Pancreas (tissue), 10 donors: Measurements from ENCODE around the gene GDE1. TPM values are rescaled to one million over a fixed set of nuclear protein-coding genes. Genes with fewer than 3 reads are reported as not detected.

Experiments
- ATAC-seq, 4 donors: fragments of 200-7000 bp; cut with Tn5 transposase; one replicate each; pipeline versions ENCODE4 v1.8.0 to v1.9.1; 2020; ENCODE audit warnings: mild to moderate bottlenecking in 4 of 4, moderate library complexity in 4 of 4
- DNase-seq, 6 donors: peaks; one replicate each; pipeline ENCODE4 v3.0.0-alpha.2; 2020
- FAIRE-seq: peaks from 2 replicates; lab custom pipeline; 2012; peaks lifted over from hg19 to GRCh38; lab: Jason Lieb, UNC
- H3K27ac ChIP-seq, 4 donors: fragments of 200-600 bp; sonication (generic); 1 replicate in 3 of 4; 2 replicates in 1 of 4; pipeline versions ENCODE4 v1.5.0 to v1.8.0; 2020
- H3K27me3 ChIP-seq, 4 donors: fragments of 200-600 bp; one replicate each; pipeline ENCODE4 v1.8.0; 2021
- H3K36me3 ChIP-seq, 3 donors: fragments of 200-600 bp; sonication (generic) in 1 of 3; one replicate each; pipeline versions ENCODE4 v1.5.0 to v1.8.0; 2020 to 2021
- H3K4me1 ChIP-seq, 3 donors: fragments of 200-600 bp; one replicate each; pipeline ENCODE4 v1.8.0; 2021
- H3K4me3 ChIP-seq, 4 donors: fragments of 200-600 bp; sonication (generic) in 2 of 4; one replicate each; pipeline versions ENCODE4 v1.5.0 to v1.8.0; 2020 to 2021
- H3K9me3 ChIP-seq, 4 donors: fragments of 200-600 bp; one replicate each; pipeline ENCODE4 v1.8.0; 2021
- CTCF ChIP-seq, 4 donors: fragments of 200-600 bp; sonication (generic) in 3 of 4; IDR thresholded peaks; one replicate each; pipeline versions ENCODE4 v1.5.0 to v1.8.0; 2021; ENCODE audit warnings: antibody characterized with exemption in 4 of 4
- WGBS, 2 donors: extraction: QIAGEN DNeasy Blood & Tissue Kit; methylation state at CpG; one replicate each; pipeline ENCODE4 v1.1.7; 2013; 5-methylcytosine and 5-hydroxymethylcytosine counted together
- intact Hi-C, 3 donors: fragments of 100-400 bp; cut with DNase I; formaldehyde crosslinking; loops; one replicate each; pipeline versions ENCODE4 v1.11.1 to v1.14.2; 2022
- polyA plus RNA-seq, 2 donors: library from polyadenylated mRNA; stranded (reverse); fragments of 200-250 nt; gene quantifications; one replicate each; pipeline ENCODE4 v1.2.3, GENCODE V29; 2013
- total RNA-seq, 6 donors: library from RNA; stranded (reverse); fragmentation: NEBNext Ultra II Directional in 4 of 6; extraction: Animal tissue kit (Norgen Biotek cat#: 25700) in 4 of 6; gene quantifications; one replicate each; pipeline versions ENCODE4 v1.2.1 to v1.2.4, GENCODE V29; 2021 to 2023
- donor health status: healthy with polysubstance abuse.
- donor health status: DM: no; HTN: no; CAD: no; lungs with moderate emphysema.
- donor health status: DM: no; HTN: no; CAD: no.
- donor health status: control.
- donor health status: control.
- donor health status: Bipolar disorder and iron deficiency.
- donor health status: DM: yes; HTN: yes; CAD: no.
- donor health status: DM: no; HTN: no; CAD: no.
- donor health status: DM: no; HTN: no; CAD: no.
- donor health status: DM: yes; HTN: yes; CAD: no.

The GDE1 gene
- total and polyA plus RNA-seq, 8 donors = 14.3 to 39.4 (median 27.2) TPM

DNA sequence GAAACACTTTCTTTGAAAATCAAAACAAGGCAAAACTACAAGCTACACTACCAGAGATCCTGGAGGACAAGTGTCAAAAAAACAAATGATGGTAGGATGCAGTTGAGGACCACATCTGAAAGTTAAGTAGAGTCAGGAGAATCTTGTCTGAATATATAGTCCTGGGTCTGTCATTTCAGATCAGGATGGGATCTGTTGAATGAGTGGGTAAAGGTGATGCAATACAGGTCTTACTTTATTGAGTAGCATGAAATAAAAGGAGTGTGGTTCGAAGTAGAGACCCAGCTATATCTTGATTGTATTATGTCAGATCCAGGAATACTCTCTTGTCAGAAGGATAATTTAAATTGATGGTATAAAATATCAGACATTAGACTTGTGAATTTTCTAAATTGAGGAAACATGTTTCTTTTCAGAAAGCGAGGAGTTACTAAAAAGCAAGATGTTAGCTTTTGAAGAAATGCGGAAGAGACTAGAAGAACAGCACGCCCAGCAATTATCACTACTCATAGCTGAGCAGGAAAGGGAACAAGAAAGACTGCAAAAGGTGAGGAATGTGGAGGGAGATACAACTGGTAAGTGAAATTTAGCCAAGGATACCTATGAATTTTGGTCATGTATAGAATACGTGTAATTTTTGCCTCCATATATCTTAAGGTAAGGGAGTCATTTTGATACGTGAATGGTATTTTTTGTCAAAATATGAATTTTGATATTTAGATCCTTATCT is 18.5 kb upstream of the GDE1 start:
- FAIRE-seq = no peak
- no peak for ATAC-seq
- Histone ChIP-seq H3K4me3 (no peak overlapping the region), H3K27me3 (no peaks in the 10 kb centered on the region), H3K27ac (no peak overlapping the region), H3K9me3 (no peaks in the 10 kb centered on the region), H3K36me3 (peaks cover 0 to 11% (median 5%) of the 10 kb centered on the region in 3 donors), H3K4me1 (peaks cover 0 to 11% (median 9%) of the 10 kb centered on the region in 3 donors)
- no peak for DNase-seq
- 96 to 98% methylated on average over 6 of the region's 6 CpGs for WGBS, 2 donors
- intact Hi-C loops = no loop called here
- TF ChIP-seq CTCF (IDR thresholded peaks at IDR 0.05) = no peak

DNA sequence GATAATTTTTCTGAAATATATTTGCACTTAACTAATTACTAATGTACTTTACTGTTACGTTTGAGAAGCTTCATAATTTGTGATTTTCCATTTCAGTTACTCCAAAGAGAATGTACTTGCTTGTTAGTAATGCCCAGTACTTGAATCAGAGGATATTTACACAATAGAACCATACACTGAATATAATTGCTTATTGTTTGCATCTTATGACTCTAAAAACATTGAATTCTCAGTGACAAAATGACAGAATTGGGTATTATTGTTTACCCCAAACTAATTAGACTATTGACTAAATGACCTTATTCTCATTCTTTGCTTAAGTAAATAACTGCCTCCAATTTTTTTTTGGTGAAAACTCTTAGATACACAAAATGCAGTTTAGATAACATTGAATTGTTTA is 10.7 kb upstream of the GDE1 start:
- FAIRE-seq = no peak
- H3K27me3 ChIP-seq = no peaks in the 10 kb centered on the region

GRCh38 chr16:19528666-19529065 is 6.8 kb upstream of the GDE1 start:
- no peak for FAIRE-seq

More for the DNA sequence above, 10.7 kb upstream of the GDE1 start:
- DNase-seq (no peak), ATAC-seq (no peak)
- Histone ChIP-seq H3K4me1 (no peaks in the 10 kb centered on the region), H3K9me3 (no peaks in the 10 kb centered on the region), H3K27ac (no peak overlapping the region), H3K4me3 (no peak overlapping the region), H3K36me3 (peaks cover 0 to 17% (median 5%) of the 10 kb centered on the region in 3 donors)
- 75 to 93% methylated on average over 1 of the region's 1 CpG for WGBS, 2 donors
- no peak for TF ChIP-seq CTCF (IDR thresholded peaks at IDR 0.05)
- intact Hi-C loops = no loop called here

GRCh38 chr16:19527161-19527560 is 5.3 kb upstream of the GDE1 start:
- WGBS, 2 donors = 76 to 77% methylated on average over 1 of the region's 1 CpG
- H3K36me3 ChIP-seq = peaks cover 0 to 18% (median 0%) of the 10 kb centered on the region in 3 donors
- ATAC-seq = no peak

More at GRCh38 chr16:19528666-19529065, 6.8 kb upstream of the GDE1 start:
- Histone ChIP-seq H3K27me3 (no peaks in the 10 kb centered on the region), H3K27ac (no peak overlapping the region), H3K4me1 (no peaks in the 10 kb centered on the region), H3K9me3 (no peaks in the 10 kb centered on the region), H3K36me3 (peaks cover 0 to 18% (median 0%) of the 10 kb centered on the region in 3 donors), H3K4me3 (no peak overlapping the region)
- WGBS, 2 donors = 97 to 99% methylated on average over 3 of the region's 3 CpGs
- DNase-seq = no peak
- TF ChIP-seq CTCF (IDR thresholded peaks at IDR 0.05) = no peak
- intact Hi-C loops = no loop called here
- no peak for ATAC-seq

More at GRCh38 chr16:19527161-19527560, 5.3 kb upstream of the GDE1 start:
- FAIRE-seq = no peak
- no peak for DNase-seq
- intact Hi-C loops = no loop called here
- no peak overlapping the region for H3K27ac ChIP-seq
- peaks cover 0 to 2% (median 0%) of the 10 kb centered on the region in 3 donors for H3K4me1 ChIP-seq
- no peak overlapping the region for H3K4me3 ChIP-seq
- H3K9me3 ChIP-seq = no peaks in the 10 kb centered on the region
- H3K27me3 ChIP-seq = no peaks in the 10 kb centered on the region
- no peak for TF ChIP-seq CTCF (IDR thresholded peaks at IDR 0.05)
